Raji (cell line): ENCODE data around the gene IRX3.

Experiments used
- POLR2A ChIP-seq: IDR thresholded peaks from 2 replicates; pipeline ENCODE4 v1.6.1; 2011; ENCODE audit warnings: low read depth, low read length, control low read depth; ENCODE audit not compliant: insufficient read depth

Gene IRX3

DNA sequence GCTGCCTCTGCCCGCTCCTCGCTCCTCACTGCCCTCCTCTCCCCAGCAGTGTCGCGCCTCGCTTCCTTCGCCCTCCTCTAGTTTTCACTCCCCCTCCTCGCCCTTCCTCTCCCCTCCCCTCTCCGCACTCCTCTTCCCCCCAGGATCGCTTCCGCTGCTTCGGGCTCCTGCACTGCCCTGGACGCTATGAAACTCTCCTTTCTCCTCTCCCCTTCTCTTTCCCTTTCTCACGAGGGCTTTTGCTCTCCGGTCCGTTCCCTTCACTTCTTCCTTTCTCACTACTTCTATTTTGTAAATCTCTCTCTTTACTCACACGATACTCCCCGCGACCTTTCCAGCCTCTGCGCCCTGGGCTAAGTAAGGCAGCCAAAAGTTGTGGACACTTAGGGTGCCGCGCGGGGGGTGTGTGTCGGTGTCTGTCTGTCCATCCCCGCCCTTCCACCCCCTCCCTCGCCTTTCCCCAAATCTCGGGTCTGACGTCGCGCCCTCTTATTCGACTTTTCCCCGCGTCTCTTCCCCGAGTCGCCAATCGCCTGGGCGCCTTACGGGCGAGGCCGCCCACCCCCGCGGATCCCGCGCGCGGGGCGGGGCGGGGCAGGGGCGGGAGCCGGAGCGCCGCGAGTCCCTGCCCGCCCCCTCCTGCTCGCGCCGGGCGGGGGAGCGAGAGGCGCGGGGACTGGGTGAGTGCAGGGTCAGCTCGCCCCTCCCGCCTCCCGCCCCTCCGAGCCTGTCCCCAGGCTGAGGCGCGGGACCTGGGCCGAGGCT, at the start of gene IRX3:
IRX3 (minus strand) TSS at position 422 of the 765 bp plus-strand sequence. CDS start 737 bp downstream, outside the sequence.
- no peak for TF ChIP-seq POLR2A

DNA sequence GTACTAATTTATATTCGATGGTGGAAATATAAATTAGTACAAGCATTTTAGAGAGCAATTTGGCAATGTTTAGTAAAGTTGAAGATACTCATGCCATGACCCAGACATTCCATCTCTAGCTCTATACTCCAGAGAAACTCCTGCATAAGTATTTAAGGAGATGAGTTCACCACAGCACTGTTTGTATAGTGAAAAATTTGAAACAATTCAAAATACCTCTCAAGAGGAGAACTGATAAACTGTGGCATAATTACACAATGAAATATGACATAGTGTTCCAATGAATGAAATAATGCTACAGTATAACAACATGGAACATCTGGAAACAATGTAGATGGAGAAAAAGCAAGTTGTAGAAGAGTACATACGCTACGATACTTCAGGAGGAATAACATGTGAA, 48.6 kb upstream of the IRX3 start:
- no peak for TF ChIP-seq POLR2A

GRCh38 chr16:54334208-54334607, 47.6 kb upstream of the IRX3 start:
- no peak for TF ChIP-seq POLR2A

DNA sequence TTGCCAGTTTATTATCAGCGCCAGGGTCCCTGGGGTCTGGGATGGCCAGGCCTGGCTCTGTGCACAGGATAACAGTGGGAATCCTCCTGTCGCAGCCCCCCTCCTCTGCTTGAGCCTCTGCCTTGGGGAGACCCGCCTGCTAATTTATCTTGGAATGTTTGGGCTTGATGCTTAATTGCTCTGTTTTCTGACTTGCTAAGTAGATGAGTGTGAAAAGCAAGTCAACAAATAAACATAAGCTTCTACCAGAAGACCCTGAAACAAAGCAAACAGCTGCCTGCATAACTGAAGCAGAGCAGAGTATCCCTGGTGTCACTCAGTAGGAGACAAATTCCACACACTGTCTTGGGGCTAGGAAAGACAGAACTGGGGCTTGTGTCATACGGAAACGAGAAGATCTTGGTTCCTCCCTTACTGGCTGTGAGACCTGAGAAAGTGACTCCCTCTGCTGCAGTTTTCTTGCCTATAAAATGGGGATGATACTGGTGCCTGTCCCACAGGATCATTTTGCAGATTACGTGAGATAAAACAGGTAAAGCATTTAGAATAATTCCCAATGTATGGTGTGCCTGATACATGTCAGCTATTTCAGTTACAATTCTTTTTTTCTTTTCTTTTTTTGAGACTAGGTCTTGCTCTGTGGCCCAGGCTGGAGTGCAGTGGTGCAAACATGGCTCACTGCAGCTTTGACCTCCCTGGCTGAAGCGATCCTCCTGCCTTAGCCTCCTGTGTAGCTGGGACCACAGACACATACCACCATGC, 44.8 kb upstream of the IRX3 start:
- no peak for TF ChIP-seq POLR2A

GRCh38 chr16:54327609-54328008, 41.0 kb upstream of the IRX3 start:
- no peak for TF ChIP-seq POLR2A

- no peak for TF ChIP-seq POLR2A
Measured at GRCh38 chr16:54326266-54326662, 39.7 kb upstream of the IRX3 start.

DNA sequence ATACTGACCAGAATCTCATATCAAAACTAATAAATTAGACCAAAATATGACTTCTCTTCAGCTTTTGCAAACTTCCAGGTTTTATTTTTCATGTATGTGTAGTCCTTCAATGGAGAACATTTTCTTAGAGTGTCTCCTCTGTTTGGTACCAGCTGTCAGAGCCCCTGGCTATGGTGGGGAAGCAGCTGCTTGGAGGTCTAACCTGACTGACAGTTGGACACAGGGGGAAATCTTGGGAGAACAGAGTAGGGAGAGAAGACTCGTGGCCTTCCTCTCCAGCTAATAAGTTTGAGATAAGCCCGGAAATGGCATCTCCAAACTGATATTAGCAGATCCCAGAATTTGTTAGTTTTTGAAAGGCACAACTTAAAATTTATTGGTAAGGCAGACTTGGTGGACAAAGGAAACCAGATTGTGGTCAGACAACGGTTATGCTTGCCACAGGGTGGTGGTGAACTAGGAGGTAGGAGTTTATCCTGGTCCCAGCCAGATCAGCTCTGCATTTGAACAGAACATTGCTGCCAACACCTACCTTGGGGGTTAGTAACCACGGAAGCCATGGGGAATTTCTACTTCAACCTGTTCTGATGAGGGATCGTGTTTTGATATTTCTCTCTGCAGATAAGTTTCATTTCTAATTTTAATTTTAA, 39.2 kb upstream of the IRX3 start:
- no peak for TF ChIP-seq POLR2A

GRCh38 chr16:54324716-54325115, 38.1 kb upstream of the IRX3 start:
- TF ChIP-seq POLR2A: no peak

DNA sequence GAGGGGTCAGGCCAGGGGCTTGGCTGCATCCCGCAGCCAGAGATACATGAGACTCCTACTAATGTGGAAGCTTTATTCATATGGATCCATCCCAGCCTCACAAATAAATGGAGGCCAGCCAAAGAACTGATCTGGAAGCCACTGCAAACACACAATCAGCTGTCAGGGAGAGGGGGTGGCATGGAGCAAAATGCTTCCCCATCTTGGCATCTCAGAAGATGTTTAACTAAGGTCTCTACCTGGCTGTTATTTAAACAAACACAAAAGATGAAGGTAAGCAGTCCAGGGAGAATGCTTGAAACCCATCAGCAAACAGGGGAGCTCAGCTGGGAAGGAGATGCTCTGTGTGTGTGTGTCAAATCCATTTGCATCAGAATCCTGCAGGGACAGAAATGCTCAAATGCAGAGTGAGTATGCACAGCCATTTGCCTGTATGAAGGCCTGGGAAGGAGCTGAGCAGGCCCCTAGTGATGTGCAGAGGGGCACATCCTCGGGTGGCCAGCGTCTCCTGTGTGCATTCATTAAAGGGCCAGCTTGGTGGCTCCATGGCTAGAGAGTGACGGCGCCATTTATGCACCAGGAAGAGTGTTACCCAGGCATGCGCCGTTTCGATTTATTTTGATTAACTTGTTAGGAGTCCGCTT, 34.2 kb upstream of the IRX3 start:
- TF ChIP-seq POLR2A: no peak

GRCh38 chr16:54318941-54319340, 32.4 kb upstream of the IRX3 start:
- no peak for TF ChIP-seq POLR2A

DNA sequence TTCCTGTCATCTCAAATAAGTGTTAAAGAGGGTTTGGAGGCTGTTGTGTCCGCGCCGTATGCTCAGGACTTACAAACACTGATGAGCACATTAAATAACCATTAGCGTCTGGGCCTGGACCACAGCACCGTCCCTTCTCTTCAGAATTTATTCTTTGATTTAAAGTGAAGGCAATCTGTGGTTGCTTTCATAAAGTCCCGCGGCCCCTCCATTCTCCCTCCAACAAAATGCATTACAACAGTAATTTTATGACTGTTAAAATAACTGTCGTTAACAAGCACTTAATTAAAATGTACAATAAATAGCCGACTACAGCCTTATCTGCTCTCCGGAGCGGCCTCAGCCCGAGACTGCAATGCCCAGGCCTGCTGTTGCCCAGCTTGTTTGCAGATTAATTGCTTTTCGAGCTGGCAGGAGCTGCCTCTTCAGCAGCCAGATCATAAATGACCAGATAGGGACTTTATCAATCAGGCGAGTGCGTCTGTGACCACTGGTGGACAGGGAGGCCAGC, 30.6 kb upstream of the IRX3 start:
- TF ChIP-seq POLR2A: no peak

DNA sequence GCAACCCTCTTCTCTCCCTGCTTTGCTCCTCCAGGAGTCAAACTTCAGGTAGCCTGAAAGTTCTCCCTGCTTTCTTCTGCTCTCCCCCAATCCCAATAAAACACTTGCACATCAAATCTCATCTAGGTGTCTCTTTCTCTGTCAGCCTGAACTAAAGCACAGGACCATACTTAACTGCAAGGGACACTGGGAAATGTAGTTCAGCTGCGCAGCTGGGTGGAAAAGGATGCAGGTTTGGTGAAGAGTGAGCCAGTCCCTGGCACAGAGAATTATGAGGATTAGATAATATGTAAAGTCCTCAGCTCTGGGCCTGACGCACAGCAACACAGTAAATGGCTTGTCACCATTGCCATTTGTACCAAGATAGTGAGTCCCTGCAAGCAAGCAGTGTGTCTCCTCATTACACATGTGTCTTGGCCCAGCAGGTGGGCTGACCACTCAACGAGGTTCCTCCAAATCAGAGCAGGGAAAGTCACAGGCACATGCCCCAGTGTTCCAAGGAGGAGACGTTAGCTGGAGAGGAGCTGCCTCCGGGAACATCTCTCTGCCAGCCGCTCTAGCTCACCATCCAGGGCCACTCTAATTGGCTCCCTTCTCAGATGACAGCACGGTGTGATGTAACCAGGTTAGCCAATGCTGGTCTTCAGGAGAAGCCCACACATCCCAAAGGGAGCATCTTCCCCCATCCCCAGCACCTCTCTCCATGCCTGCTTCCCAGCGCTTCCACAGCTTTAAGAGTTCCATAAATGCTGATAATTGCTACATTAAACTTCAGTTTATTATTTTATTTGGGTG, 29.7 kb upstream of the IRX3 start:
- no peak for TF ChIP-seq POLR2A

DNA sequence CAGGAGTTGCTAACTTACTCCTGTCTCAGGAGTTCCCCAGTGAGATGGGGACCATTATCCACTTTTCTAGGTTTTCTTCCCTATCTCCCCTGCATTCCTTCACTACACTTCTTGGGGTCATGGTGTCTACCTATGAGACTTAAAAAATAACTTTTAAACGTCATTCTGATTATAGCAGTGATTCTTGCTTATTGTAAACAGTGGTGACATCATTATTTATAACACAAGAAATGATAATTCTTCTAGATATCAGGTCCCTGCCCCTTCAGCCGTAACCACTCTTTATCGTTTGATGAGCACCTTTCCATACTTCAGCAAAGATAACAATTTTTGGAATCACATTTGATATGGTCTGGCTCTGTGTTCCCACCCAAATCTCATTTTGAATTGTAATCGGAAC, 27.2 kb upstream of the IRX3 start:
- TF ChIP-seq POLR2A: no peak

- TF ChIP-seq POLR2A: no peak
Measured at GRCh38 chr16:54312502-54312991, 26.0 kb upstream of the IRX3 start.
